GM19238 (cell line): ENCODE results near the gene CEMIP.

Experiments
- DNase-seq: peaks from one replicate; pipeline ENCODE4 v3.0.0; 2011; ENCODE audit warnings: low spot score; ENCODE audit not compliant: insufficient read length

The CEMIP gene

GRCh38 chr15:80926126-80926525 lies 147.0 kb downstream of the CEMIP start:
- DNase-seq, result no peak

DNA sequence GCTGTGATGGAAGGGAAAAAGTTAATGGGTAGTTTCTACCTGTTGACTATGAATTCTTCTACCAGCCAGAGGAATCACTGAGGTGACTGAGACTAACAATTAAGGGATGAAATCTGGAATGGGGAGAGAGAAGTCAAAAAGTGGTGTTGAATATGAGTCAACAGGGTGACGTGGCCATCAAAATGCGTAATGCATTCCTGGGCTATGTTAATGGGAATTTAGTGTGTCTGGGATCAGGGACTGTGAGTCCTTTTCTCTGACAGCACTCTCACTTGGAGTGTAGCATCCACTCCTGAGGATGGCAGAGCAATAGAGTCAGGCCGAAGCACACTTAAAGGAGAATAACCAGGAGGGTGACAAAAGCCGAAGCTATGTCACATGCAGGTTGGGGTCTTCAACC lies 150.1 kb downstream of the CEMIP start:
- DNase-seq, result no peak

DNA sequence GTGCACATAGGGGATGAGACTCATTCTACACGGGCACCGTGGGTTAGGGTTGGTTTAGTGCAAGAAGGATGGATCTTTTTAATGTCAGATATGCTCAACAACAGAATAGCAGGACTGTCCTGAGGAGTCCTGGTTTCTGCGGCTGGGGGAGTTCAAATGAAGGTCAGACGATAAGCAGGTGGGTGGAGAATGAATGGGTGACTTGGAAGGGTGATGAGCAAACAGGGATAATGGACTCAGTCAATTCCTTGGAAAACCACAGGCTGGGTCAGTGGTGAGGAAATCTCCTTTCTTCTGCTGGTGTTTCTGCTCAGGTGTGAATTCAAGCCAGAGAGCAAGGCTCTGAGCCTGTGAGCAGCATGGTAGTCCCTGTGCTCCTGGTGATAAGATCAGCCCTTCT lies 150.5 kb downstream of the CEMIP start:
- DNase-seq, result no peak

- no peak for DNase-seq
These were observed 152.0 kb downstream of the CEMIP start for GRCh38 chr15:80931191-80931590.

GRCh38 chr15:80931721-80932512 lies 152.7 kb downstream of the CEMIP start:
- DNase-seq, result no peak

DNA sequence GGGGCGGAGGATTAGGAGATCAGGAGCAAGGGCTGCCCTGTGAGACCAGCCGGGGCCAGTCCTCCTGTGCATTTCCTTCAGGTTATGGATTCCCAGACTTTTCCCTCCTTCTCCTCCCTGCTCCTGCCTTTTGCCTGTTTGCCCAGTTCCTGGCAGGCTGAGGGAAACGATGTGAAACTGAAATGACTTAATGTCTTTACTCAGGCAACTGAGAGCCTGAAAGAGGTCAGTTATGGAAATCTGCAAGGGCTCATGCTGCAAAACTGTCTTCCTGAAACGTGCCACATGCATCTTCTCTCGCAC lies 153.3 kb downstream of the CEMIP start:
- no peak for DNase-seq

DNA sequence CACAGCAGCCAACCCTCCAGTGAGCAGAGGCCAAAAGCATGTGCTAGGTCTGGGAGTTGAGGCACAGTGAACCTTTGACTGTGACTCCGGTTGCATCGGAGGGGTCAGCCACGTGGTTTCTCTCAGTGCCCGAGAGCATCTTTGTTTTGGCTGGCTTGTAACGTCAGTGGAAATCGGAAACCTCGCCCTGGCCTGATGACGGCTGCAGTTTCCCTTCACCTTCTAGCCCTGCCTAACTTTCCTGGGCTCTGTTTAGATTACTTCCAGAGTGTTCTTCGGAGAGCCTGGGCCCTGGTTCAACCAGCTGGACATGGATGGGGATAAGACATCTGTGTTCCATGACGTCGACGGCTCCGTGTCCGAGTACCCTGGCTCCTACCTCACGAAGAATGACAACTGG lies 153.8 kb downstream of the CEMIP start:
- DNase-seq, result no peak

- no peak for DNase-seq
These were observed 155.6 kb downstream of the CEMIP start for GRCh38 chr15:80934761-80935221.

- no peak for DNase-seq
These were observed 157.3 kb downstream of the CEMIP start for GRCh38 chr15:80936288-80937078.

GRCh38 chr15:80937718-80938117 lies 158.5 kb downstream of the CEMIP start:
- DNase-seq, result no peak

GRCh38 chr15:80939216-80939615 lies 160.0 kb downstream of the CEMIP start:
- DNase-seq, result no peak

DNA sequence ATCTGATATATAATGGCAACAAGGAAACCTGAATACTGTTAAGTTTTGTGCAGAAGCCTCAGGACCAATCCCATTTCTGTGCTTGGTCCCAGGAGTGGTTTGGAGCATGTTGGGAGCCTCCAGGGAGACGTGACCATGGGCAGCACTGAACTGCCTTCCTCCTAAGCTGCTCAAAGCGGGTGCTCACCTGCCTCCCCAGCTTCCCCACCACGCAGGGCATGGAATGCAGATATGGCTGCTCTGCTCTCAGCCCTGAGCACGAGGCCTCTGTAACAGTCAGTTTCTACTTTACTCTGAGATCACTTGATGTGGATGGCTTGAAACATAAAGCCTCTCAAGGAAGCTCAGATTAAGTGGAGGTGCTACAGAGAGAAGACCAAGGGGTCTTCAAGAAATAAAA lies 161.2 kb downstream of the CEMIP start:
- DNase-seq, result no peak

GRCh38 chr15:80940851-80941250 lies 161.7 kb downstream of the CEMIP start:
- DNase-seq, result no peak

GRCh38 chr15:80942266-80942665 lies 163.1 kb downstream of the CEMIP start:
- DNase-seq, result no peak

DNA sequence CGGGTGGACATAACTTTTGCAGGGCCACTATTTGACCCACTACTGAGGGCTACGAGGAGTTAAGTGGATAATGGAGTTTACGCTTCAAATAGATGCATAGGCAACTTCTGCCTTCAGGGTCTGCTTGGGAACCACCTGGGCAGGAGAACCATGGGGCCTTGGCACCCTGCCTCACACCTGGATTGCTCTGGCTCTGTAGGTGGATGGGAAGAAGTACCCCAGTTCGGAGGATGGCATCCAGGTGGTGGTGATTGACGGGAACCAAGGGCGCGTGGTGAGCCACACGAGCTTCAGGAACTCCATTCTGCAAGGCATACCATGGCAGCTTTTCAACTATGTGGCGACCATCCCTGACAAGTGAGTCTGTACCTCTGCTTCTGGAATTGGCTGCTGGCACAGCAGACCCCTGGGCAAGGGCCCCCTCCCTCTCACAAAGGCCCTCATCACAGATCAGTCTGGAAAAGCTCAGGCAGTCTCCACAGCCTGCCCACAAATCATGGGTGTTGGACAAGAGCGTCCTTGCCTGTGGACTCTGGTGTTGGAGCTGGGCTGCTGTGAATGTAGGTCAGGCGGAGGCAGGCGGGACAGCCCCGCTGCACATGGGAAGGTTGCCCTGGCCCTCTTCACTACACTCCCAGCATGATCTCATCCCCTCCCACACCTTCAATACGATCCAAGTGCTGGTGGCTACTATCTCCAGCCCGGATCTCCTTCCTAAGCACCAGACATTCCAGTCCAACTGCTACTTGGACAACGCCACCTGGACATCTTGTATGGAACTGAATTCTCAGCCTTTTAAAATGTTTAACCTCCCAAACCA lies 163.8 kb downstream of the CEMIP start:
- DNase-seq, result no peak

- DNase-seq, result no peak
These were observed 165.6 kb downstream of the CEMIP start for GRCh38 chr15:80944818-80945217.

DNA sequence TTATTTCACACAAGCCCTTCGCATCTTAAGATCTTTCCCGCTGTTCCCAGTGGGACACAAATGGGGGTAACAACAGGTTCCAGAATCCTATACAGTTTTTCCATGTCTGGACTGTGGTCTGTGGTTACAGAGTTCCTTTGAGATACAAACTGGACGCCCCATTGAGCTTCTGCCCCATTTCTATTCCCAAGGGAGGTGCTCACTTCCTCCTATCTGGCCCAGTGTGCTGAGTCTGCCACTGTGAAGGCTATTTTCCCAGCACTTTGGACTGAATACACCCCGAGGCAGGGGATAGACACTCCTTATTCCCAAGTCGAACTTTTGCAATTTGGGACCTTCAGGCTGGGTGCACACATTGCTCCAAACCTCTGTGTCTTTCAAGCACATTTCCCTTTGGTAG lies 166.4 kb downstream of the CEMIP start:
- no peak for DNase-seq

GRCh38 chr15:80946576-80946975 lies 167.4 kb downstream of the CEMIP start:
- no peak for DNase-seq

DNA sequence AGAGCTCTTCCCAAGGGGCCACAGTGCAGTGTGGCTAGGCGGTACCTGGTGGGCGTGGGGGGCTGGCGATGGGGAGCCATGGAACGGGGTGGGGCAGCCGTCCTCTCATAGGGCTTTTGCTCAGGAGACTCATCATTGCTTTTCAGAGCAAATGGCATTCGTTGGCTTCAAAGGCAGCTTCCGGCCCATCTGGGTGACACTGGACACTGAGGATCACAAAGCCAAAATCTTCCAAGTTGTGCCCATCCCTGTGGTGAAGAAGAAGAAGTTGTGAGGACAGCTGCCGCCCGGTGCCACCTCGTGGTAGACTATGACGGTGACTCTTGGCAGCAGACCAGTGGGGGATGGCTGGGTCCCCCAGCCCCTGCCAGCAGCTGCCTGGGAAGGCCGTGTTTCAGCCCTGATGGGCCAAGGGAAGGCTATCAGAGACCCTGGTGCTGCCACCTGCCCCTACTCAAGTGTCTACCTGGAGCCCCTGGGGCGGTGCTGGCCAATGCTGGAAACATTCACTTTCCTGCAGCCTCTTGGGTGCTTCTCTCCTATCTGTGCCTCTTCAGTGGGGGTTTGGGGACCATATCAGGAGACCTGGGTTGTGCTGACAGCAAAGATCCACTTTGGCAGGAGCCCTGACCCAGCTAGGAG lies 169.6 kb downstream of the CEMIP start:
- no peak for DNase-seq

DNA sequence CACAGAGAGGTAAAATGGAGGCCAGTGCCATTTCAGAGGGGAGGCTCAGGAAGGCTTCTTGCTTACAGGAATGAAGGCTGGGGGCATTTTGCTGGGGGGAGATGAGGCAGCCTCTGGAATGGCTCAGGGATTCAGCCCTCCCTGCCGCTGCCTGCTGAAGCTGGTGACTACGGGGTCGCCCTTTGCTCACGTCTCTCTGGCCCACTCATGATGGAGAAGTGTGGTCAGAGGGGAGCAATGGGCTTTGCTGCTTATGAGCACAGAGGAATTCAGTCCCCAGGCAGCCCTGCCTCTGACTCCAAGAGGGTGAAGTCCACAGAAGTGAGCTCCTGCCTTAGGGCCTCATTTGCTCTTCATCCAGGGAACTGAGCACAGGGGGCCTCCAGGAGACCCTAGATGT lies 170.6 kb downstream of the CEMIP start:
- no peak for DNase-seq

DNA sequence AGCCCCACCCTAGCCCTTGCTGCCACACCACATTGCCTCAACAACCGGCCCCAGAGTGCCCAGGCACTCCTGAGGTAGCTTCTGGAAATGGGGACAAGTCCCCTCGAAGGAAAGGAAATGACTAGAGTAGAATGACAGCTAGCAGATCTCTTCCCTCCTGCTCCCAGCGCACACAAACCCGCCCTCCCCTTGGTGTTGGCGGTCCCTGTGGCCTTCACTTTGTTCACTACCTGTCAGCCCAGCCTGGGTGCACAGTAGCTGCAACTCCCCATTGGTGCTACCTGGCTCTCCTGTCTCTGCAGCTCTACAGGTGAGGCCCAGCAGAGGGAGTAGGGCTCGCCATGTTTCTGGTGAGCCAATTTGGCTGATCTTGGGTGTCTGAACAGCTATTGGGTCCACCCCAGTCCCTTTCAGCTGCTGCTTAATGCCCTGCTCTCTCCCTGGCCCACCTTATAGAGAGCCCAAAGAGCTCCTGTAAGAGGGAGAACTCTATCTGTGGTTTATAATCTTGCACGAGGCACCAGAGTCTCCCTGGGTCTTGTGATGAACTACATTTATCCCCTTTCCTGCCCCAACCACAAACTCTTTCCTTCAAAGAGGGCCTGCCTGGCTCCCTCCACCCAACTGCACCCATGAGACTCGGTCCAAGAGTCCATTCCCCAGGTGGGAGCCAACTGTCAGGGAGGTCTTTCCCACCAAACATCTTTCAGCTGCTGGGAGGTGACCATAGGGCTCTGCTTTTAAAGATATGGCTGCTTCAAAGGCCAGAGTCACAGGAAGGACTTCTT lies 171.3 kb downstream of the CEMIP start:
- DNase-seq, result no peak
